HG03060 (cell line): Measurements from ENCODE around the gene ATP6V0D1.

Experiments used
- ATAC-seq: cut with Tn5 transposase; IDR thresholded peaks from one replicate; pipeline ENCODE4 v1.9.1; 2021; ENCODE audit warnings: low read depth, moderate number of reproducible peaks; ENCODE audit not compliant: unreplicated experiment

ATP6V0D1 gene

GRCh38 chr16:67463691-67464090 is 17.3 kb downstream of the ATP6V0D1 start:
- no peak for ATAC-seq

GRCh38 chr16:67463059-67463458 is 17.9 kb downstream of the ATP6V0D1 start:
- ATAC-seq = no peak

GRCh38 chr16:67462279-67462655 is 18.7 kb downstream of the ATP6V0D1 start:
- ATAC-seq = no peak

GRCh38 chr16:67461600-67462278 is 19.2 kb downstream of the ATP6V0D1 start:
- no peak for ATAC-seq

- ATAC-seq = no peak
Measured at GRCh38 chr16:67460961-67461360, 20.0 kb downstream of the ATP6V0D1 start.

- ATAC-seq = no peak
Measured at GRCh38 chr16:67460168-67460567, 20.8 kb downstream of the ATP6V0D1 start.

- no peak for ATAC-seq
Measured at GRCh38 chr16:67459861-67460150, 21.2 kb downstream of the ATP6V0D1 start.

- no peak for ATAC-seq
Measured at GRCh38 chr16:67459066-67459860, 21.7 kb downstream of the ATP6V0D1 start.

GRCh38 chr16:67458121-67458641 is 22.8 kb downstream of the ATP6V0D1 start:
- no peak for ATAC-seq

- no peak for ATAC-seq
Measured at GRCh38 chr16:67457611-67458010, 23.3 kb downstream of the ATP6V0D1 start.

- ATAC-seq = no peak
Measured at GRCh38 chr16:67456391-67457081, 24.4 kb downstream of the ATP6V0D1 start.

GRCh38 chr16:67454852-67455251 is 26.1 kb downstream of the ATP6V0D1 start:
- ATAC-seq = no peak

- ATAC-seq = no peak
Measured at GRCh38 chr16:67454104-67454503, 26.9 kb downstream of the ATP6V0D1 start.

GRCh38 chr16:67451704-67452435 is 29.1 kb downstream of the ATP6V0D1 start:
- no peak for ATAC-seq

- no peak for ATAC-seq
Measured at GRCh38 chr16:67451061-67451703, 29.8 kb downstream of the ATP6V0D1 start.

- ATAC-seq = no peak
Measured at GRCh38 chr16:67449739-67450138, 31.2 kb downstream of the ATP6V0D1 start.

GRCh38 chr16:67449336-67449735 is 31.6 kb downstream of the ATP6V0D1 start:
- ATAC-seq = no peak

GRCh38 chr16:67448580-67448979 is 32.4 kb downstream of the ATP6V0D1 start:
- no peak for ATAC-seq

- no peak for ATAC-seq
Measured at GRCh38 chr16:67447508-67448076, 33.4 kb downstream of the ATP6V0D1 start.

- no peak for ATAC-seq
Measured at GRCh38 chr16:67446968-67447507, 33.9 kb downstream of the ATP6V0D1 start.
